Measurements from ENCODE around the gene WFDC1.
A peak's percentile ranks its signal among the peaks of the same experiment; 100 is the strongest.

Gene WFDC1

DNA sequence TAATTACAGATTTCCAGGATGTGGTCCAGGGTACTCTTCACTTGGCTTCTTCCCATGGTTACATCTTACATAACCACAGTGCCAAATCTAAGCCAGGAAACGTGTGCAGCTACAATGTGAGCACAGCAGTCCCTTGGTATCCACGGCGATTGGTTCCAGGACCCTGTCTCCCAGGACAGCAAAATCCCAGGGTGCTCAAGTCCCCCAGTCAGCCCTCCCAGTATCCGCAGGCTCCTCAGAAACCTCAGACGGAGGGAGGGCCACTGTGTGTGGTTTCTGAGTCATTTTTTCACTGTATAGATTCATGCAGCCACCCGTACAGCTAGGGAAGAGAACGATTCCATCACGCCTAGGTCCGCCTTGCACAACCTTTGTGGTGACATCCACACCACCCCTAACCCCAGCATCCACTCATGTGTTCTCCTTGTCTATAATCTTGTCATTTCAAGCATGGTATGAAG is 62.5 kb downstream of the WFDC1 start:
- DNase-seq = no peak

DNA sequence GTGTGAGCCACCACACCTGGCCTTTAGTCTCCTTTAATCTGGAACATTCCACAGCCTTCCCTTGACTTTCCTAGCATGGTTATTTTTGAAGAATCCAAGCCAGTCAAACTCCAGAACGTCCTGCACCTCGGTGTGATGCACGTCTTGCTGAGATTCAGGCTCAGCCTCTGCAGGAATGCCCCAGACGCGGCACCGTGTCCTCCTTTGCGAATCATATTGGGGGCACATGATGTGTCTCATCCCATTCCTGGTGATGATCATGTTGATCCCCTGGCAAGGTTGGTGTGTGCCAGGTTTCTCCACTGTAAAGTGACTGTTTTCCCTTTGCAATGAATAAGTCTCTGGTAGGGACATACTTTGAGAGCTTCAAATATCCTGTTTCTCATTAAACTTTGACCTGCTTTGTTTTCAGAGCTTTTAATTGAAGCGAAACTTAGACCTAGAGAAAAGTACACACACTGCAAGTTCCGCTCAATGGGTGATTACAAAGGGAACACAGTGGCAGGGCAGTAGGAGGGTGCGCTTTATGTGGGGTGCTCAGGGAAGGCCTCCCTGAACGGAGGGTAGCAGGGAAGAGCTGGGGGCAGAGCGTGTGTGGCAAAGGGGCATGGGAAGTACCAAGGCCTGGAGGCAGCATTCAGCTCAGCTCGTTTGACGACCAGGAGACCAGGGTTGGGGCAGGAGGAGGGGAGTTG is 64.1 kb downstream of the WFDC1 start:
- DNase-seq = no peak

DNA sequence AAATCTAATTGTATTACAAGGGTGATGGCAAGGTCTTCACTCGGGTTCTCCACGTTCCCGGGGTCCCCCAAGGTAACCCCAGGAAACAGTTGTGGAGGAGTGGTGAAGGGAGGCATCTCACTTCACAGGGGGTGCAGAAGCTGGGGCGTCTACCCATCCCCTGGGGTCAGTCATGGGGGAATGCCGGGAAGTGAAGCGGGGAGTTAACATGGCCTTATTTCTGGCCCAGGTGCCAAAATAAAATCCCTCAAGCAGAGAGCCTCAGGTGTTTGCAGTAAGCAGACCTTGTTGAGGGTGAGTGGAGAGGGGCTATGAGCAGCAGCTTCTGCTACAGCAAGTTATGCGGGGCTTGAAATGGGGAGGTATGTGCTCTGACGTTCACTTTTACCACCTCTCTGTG is 64.6 kb downstream of the WFDC1 start:
- DNase-seq = no peak

DNA sequence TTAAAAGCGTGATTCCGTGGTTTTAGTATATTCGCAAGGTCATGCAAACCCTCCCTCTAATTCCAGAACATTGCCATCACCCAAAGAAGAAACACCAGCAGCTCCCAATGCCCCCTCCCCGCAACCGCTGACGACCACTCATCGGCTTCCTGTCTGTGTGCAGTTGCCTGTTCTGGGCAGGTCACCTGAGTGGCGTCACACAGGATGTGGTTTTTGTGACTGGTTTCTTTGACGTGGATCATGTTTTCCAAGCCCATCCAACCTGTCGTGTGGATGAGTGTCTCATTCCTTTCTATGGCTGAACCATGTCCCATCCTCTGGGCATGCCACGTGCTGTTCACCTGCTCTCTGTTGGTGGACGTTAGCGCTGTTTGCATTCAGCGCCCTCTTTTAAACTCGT is 65.5 kb downstream of the WFDC1 start:
- DNase-seq = peak; percentile 38

DNA sequence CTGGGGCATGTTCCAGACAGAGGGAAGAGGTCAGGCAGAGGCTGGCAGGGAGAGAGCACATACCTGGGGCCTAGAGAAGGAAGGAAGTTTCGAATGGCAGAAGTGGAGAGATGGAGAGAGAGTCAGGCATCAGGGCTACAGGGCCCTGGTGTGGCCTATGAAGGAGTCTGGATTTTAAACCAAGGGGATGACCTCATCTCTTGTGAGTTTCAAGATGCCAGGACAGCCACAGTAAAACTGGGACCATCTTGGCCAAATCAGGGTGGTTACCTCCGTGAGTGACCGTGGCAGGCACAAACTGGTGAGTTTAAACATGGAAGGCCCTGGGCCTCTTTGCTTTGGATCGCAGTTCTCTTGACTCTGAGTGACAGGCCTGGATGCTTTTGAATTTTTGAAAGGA is 66.1 kb downstream of the WFDC1 start:
- no peak for DNase-seq

DNA sequence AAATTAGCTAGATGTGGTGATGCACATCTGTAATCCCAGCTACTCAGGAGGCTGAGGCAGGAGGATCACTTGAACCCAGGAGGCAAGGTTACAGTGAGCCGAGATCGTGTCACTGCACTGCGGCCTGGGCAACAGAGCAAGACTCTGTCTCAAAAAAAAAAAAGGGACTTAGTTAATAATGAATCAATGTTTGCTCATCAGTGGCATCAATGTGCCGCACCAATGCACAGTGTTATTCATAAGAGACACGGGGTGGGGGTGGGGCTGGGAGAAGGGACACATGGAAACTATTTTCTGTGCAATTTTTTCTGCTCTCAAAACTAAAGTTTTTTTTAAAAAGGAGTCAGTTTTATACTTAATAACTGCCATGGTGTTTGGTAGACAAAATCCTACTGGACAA is 66.9 kb downstream of the WFDC1 start:
- DNase-seq = no peak

DNA sequence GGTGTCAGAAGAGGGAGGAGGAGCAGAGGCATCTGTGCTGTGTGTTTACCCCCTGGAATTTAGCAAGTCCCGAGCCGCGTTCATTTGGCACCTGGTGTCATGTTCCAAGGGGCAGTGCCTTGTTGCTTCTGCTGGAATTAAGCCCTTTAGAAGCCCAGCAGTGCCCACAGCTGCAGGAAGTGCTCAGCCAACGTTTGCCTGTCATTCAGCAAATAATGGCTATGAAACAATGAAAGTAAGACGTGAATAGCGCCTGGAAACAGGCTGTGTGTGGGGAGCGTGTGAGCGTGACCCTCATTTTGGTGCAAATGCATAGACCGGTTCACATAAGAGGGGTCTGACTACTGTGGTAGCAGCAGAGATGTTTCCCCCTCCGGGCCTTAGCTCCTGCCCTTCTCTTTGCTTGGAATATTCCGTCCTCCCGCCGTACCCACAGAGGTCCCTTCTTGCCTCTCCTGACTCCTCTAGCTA is 67.8 kb downstream of the WFDC1 start:
- DNase-seq = no peak

DNA sequence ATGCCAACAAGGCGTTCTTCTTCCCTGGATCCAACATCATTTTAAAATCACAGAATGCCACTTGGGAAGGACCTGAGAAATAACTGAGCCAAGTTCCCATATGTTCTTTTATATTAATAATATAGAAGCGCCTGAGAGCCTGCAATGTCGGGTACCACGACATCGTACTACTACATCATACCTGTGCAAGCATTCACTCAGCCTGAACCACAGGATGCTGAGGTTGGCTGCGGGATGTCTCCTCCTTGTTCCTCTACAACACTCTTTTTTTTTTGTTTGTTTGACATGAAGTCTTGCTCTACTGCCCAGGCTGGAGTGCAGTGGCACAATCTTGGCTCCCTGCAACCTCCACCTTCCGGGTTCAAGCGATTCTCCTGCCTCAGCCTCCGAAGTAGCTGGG is 71.5 kb downstream of the WFDC1 start:
- no peak for DNase-seq

DNA sequence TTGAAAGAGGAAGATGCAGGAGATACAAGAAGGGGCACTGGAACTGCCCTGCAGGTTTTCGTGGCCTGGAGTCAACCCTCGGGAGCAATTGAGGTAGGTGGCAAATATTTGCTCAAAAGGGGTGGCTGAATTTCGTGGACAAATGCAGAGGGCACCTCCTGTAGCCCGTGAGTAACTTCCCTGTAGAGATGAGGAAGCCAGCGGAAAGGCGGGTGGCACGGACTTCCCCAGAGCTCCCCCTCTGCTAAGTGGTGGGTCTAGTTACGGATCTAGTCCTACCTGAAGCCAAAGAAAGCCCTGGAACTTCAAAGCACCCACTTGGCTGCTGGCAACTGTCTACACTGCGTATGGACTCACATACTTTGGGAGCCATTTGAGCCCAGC is 72.6 kb downstream of the WFDC1 start:
- no peak for DNase-seq

DNA sequence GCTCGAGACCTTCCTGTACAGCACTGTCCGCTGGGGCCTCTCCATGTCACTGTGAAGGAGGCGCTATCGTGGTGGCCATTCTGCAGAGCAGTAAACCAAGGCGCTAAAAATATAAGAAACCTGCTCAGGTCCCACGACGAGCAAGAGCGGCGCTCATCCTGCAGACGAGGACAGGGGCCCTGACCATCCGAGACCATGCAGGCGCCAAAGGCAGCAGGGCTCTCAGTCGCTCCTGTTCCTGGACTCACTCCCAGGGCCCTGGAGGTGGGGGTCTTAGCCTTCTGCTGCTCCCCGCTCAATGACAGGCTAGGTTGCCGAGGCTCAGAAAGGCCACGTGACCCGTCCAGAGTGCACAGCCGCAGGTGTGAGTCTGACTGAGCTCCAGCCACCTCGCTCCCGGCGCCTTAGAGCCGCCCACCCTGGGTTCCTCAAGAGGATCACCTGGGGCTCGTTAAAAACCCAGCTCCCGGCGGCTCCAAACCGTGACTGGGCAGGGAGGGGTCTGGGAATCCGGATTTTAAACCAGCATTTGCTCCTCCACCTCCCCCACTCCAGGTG is 73.2 kb downstream of the WFDC1 start:
- no peak for DNase-seq

DNA sequence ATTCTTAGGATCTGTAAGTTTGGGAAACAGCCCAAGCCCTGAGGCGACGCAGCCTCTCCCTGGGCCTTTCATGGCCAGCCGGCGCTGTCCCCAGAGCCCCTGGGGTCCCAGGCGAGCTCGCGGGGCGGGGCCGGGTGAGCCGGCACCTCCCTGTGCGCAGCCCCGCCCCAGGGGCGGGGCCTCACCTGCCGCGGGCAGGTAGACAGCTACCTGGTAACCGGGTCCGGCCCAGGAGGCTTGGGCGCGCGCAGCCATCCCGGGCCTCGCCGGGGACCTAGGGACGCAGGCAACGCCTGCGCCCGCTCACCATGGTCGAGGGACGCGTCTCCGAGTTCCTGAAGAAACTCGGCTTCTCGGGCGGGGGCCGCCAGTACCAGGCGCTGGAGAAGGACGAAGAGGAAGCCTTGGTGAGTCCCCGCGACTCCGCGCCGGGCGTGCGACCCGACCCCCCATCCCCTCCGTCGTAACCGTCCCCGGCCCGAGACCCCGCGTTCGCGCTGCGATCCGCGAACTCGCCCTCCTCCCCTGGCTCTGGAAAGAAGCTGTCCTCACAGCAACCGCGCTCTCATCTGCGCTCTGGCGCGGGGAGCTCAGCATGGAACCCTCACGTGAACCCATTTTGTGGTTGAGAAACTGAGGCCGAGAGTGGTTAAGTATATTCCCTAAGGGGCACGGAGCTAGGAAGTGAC is 73.8 kb downstream of the WFDC1 start, which contains the start of gene ATP2C2:
TSS of gene ATP2C2 (plus strand) at position 231 of the 689 bp plus-strand sequence. CDS start at position 309, 78 bp downstream.
- no peak for DNase-seq

DNA sequence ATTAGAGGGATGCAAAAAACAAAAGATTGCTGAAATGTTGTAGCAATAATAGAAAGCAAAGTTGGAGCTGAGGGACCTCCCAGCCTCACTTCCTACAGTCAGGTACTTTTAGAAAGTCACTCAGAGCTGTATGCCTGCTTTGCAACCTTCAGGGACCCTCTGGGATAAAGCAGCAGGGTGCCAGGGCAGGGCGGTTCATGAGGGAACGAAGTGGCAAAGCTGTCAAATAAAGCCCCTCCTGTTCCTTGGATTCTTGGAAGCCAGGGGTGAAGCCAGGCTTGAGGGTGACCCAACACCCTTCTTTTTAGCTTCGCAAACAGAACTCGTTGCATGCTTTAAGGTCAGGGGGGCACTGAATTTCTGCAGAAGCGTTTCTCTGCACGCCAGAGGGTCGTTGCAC is 74.4 kb downstream of the WFDC1 start:
- no peak for DNase-seq

DNA sequence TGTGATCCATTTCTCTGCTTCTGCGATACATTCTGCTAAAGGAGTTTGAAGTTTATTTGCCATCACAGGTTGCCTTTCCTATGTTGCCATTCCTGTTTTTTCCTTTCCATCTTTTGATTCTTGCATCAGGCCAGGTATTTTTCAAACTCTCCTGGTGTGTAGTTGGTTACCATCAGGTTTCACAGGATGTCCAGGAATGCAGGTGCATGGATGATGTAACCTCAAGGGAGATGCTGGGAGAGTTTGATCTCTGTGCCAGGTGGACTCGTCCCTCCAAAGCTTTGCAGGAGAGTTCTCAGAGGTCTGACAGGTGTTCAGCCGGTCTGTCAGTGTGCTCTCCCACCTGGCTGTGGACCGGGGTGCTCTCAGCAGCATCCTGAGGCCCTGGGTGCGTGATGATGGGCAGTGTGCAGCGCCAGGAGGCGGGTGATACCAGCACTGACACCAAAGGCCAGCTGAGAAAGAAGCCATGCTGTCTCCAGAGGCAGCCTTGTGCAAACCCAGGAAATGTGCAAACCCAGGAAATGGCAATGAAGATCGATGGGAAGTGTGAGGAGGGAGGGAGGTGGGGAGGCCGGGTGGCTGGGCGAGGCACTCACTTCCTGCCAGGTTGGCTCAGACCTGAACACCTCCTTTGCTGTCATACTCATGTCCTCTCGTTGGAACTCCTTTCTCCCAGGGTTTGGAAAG is 75.4 kb downstream of the WFDC1 start:
- no peak for DNase-seq

DNA sequence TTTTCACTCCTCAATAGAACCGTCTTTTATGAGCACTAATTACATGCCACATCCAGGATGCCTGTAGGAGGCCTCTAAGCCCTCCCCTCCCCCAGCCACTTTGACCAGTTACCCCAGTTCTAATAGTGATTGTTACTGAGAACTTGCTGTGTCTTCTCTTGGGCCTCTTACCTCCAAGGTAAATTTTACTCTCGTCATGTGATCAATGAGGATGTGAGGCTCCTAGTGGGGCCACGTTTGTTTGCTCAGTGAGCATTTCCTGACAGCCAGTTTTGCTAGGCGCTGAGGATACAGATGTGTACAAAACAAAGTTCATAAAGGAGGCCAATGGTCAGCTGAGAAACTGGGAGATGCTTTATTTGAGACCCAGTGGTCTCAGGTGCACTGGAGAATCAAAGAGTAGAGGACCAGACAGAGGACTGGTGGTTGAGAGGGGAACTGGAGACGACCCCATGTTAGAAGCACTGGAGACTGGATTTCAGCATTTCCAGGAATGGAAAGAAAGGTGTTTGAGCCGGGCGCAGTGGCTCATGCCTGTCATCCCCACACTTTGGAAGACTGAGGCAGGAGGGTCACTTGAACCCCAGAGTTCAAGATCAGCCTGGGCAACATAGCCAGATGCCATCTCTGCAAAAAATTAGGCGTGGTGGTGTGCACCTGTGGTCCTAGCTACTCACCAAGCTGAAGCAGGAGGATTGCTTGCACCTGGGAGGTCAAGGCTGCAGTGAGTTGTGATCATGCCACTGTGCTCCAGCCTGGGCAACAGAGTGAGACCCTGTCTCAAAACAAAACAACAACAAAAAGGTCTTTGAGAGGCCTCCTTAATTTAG is 76.3 kb downstream of the WFDC1 start:
- no peak for DNase-seq

DNA sequence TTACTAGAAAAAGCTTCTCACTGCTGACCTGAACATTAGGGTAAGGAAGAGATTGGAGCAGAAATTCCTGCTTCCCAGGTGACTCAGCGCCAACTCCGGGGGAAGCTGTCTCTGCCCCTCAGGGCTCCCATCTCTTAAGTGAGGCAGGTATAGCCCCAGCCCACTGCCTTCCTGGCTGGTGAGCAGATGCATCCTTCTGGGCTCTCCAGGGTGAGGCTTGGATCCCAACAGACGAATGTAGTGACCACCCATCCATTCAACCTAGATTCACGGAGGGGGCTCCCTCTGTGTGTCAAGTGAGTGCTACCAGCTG is 76.8 kb downstream of the WFDC1 start:
- DNase-seq = no peak

DNA sequence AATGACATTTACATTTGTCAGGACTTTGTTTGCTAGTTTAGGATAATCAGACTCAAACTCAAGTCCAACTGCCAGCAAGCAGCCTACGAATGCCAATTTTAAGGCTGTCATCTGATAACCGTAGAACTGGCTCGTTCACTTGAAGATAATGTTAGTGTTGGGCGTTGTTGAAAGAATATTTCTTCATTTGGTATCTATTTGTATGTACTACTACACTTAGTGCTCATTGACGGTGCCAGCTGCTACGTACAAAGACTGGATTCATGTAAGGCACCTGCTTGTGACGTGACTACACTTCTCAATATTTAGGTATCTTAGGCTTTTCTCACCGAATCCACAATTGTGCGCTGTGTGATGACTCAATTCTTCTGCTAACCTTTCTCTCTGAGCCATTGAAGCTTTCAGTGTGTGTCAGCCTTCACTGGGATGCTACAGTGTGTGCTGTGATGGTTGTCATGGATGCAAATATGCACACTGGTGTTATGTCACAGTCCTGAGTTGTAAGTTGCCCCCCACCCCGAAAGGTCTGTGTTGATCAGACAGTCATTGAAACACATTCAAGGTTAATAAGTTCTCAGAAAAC is 79.3 kb downstream of the WFDC1 start:
- no peak for DNase-seq

DNA sequence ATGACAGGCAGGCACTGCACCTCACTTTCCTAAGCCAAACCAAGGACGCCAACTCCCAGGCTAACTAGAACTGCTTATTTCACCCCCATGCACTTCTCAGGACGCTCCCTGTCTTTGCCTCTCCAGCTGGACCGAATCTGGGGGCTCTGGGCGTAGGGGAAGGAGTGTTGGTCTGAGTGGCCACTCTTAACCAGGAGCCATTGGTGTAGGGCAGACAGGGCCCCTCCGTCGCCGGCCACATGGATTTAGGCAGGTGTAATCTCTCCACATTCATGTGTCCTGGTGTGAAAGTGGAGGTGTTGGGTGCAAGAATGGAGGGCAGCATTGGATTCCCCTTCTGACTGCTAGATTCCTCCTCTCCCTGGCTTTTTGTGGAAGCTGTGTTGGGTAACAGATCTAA is 83.4 kb downstream of the WFDC1 start:
- DNase-seq = no peak

DNA sequence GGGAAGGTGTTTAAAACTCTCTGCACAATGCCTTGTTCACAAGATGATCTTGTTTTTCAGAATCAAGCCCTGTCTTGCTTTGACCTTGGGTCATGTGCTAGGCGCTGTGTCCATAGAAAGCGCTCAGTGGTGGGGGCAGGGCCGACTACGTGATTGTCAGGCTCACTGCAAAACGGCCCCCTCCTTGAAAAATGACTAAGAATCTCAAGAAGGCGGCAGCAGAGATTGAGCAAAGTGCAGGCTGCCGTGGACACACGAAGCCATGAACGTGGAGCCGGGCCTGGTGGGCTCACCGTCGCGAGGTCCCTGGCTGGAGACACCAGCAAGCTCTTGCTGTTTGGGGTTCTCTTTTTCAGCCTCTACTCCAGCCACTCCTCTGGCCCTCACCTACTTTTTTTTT is 83.9 kb downstream of the WFDC1 start:
- DNase-seq = no peak

DNA sequence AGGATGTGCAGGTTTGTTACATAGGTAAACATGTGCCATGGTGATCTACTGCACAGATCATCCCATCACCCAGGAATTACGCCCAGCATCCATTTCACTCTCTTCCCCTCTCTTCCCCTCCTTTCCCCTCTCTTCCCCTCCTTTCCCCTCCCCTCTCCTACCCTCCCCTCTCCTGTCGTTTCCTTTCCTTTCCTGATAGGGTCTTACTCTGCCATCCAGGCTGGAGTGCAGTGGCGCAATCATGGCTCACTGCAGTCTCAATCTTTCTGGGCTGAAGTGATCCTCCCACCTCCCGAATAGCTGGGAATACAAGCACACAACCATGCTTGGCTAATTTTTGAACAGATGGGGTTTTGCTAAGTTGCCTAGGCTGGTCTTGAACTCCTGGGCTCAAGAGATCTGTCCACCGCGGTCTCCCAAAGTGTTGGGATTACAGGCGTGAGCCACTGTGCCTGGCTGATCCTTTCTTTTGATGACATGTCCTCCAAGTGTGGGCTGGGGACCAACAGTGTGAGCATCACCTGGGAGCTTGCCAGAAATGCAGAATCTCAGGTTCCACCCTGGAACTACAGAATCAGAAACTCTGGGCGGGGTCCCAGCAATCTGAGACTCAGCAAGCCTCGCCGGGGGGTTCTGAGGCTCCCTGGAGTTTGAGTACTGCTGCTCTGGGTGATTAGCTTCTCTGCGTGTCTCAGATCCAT is 84.5 kb downstream of the WFDC1 start:
- DNase-seq = no peak

All from activated CD8-positive, alpha-beta memory T cell treated with anti-CD3 and anti-CD28 coated beads, Interleukin-2, amount 50 U/mL, for 4 hours (primary cell).